Activated T-cell treated with anti-CD3 and anti-CD28 coated beads, Interleukin-2, amount 50 U/mL, for 1 hour (primary cell): ENCODE results near the gene JMJD7.

Experiments
- DNase-seq: peaks from one replicate; pipeline ENCODE4 v3.0.0-alpha.2; 2020

JMJD7 gene

DNA sequence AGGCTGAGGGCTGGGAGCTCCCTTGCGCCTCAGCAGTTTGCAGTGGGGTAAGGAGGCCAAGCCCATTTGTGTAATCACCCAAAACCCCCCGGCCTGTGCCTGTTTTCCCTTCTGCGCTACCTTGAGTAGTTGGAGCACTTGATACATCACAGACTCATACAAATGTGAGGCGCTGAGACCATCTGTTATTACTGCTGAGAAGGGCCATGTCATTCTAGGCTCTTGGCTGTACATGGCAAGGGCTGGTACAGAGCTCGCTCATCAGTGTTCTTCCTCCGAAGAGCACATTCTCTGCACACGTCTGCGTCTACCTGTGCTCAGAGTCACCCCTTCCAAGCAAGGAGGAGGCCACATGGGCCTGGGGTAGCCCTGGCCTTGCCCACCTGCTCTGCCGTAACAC, 20.1 kb downstream of the JMJD7 start:
- DNase-seq: no peak

GRCh38 chr15:41848631-41849030, 20.7 kb downstream of the JMJD7 start:
- DNase-seq: no peak

- no peak for DNase-seq
Observed at GRCh38 chr15:41849204-41849603, 21.3 kb downstream of the JMJD7 start.

GRCh38 chr15:41849861-41850260, 22.0 kb downstream of the JMJD7 start:
- DNase-seq: no peak

DNA sequence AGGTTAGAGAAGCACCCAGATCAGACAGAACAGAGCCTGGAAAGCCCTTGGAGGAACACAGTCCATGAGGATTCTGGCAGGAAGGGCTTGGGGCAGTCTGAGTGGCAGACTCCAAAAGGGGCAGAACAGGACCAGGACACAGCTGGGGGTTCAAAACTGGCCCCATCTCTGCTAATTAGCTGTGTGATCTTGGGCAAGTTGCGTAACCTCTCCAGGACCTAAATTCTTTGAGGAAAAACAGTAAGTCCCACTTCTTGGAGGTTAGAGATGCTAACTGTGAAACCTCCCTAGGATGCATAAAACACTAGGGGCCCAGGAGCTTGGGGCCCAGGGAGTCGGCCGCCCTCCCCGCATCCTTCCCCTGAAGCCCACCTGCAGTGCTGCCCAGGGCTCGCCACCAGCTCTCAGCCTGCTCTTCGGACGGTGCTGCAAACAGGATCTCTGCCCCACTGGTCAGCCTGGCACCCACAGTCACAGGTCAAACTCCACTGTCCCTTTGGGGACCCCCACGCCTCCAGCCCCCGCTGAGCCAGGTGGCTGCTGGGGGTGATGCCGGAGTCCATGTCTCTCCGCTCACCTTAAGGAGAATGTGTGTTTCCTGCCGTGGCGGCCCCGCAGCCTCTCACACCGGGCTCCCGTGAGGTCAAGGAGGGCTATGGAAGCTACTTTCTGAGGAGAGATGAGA, 22.7 kb downstream of the JMJD7 start:
- no peak for DNase-seq

DNA sequence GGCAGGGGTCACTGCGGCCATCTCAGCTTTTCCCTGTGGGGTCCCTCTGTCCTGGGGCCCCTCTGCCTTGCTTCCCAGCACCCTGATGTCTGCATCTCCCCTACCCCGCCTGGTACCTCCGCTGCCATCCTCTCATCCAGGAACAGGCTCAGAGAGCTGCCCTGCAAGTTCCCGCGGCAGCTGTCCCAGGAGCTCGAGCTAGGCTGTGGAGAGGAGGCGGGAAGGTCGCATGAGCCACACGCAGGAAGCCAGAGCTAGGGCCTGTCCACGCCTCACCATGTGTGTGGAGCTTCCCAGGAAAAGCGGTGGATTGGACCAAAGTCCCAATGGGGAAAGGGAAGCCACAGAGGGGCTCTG, 23.3 kb downstream of the JMJD7 start:
- no peak for DNase-seq

- DNase-seq: no peak
Observed at GRCh38 chr15:41851755-41852370, 24.0 kb downstream of the JMJD7 start.

DNA sequence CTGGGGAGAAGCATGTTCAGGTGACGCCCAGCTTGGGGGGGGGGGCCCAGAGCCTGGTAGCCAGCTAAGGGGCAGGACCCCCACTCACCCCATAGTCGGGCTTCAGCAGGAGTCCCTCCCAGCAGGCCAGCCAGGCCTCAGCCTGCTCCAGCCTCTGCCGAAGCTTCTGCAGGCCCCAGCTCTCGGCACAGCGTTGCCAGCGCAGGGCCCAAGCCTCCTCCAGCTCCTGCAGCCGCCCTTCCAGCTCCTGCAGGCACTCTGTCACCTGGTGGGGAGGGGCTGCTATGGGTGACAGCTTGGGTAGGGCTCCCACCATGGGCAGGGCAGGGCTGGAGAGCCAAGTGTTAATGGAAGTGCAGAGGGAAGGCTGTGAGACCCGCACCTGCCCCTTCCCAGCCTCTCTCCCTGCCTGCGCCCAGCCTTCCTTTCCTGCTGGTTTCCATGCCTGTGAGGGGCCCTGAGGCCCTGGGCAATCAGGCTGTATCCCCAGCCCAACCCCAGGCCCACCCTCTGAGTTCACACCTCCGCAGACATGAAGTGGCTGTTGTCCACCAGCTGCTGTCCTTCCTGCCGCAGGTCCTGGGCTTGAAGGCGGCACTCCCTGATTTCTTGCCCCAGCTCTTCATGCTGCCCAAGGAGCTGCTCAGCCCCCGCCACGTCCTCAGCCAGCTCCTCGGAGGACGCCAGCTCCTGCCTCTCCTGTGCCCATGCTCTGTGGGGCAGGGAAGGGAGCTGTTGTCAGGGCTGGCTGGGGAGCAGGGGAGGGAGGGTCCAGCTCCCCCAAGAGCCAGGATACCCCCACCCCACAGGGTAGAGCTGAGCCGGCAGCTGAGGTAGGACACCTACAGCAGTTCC, 25.1 kb downstream of the JMJD7 start:
- no peak for DNase-seq

- no peak for DNase-seq
Observed at GRCh38 chr15:41853831-41854230, 25.9 kb downstream of the JMJD7 start.

GRCh38 chr15:41854443-41854842, 26.6 kb downstream of the JMJD7 start:
- DNase-seq: no peak

DNA sequence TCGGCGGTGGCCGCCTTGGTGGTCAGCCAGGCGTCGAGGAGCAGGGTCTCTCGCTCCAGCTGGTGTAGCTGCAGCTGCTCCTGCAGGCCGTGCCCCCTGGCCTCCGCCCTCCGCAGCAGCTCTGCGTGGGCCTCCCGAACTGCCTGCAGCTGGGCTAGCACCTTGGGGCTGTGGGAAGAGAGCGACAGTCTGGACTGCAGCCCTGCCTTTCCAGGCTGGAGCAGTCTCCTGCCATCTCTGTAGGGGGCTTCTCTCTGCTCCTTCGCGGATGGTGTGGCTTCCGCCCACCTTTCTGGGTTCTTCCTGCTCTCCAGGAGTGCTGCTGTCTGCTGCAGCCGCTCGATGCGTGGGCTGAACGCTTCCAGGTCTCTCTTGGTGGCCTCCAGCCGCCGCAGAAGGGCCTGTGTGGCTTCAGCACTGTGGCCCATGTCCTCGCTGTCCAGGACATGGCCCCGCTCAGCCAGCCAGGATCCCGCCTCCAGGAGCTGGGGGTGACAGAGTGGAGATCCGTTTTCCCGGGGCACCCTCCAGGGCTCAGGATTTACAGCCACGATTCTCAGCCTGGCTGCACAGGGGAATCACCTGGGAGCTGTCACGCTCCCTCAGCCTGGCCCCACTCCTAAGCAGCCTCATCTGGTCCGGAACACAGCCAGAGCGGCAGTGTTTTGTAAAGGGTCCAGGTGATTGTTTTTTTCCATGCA, 27.5 kb downstream of the JMJD7 start:
- DNase-seq: no peak

- DNase-seq: no peak
Observed at GRCh38 chr15:41856262-41856661, 28.4 kb downstream of the JMJD7 start.

- no peak for DNase-seq
Observed at GRCh38 chr15:41856716-41857115, 28.8 kb downstream of the JMJD7 start.

DNA sequence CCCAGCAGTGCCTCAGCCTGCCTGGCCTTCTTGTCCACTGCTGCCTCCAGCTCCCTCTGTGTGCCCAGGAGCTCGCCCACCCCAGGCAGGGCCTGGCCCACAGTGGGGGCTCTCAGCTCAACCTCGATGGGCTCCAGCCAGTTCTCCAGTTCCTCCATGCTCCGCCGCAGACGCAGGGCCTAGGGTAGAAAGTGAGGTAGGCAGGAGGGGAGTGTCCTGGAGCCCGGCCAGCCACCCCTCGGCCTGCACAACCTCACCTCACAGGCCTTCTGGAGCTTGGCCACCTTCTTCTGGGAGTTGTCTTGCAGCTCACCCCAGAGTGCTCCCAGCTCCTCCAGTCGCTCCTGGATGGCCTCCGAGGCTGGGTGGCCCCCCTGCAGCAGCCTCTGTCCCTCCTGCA, 29.4 kb downstream of the JMJD7 start:
- DNase-seq: no peak

DNA sequence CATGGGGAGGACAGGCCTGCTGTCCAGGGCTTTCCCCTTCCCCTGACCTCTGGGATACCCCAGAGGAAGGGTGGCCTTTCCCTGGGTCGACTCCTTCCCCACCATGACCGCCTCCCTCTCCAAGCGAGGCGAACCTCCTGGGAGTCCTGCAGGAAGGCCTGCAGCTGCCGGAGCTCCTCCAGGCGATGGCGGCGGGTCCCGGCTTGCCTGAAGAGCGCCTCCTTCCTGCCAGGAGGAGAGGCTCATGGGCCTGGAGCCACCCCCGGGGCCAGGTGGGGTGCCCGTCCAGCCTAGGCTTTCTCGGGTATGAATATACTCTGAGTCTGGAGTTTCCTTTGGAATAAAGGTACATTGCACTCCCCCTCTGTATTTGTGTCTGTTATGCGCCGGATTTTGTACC, 30.9 kb downstream of the JMJD7 start:
- no peak for DNase-seq

GRCh38 chr15:41860049-41860828, 32.3 kb downstream of the JMJD7 start:
- DNase-seq: no peak

DNA sequence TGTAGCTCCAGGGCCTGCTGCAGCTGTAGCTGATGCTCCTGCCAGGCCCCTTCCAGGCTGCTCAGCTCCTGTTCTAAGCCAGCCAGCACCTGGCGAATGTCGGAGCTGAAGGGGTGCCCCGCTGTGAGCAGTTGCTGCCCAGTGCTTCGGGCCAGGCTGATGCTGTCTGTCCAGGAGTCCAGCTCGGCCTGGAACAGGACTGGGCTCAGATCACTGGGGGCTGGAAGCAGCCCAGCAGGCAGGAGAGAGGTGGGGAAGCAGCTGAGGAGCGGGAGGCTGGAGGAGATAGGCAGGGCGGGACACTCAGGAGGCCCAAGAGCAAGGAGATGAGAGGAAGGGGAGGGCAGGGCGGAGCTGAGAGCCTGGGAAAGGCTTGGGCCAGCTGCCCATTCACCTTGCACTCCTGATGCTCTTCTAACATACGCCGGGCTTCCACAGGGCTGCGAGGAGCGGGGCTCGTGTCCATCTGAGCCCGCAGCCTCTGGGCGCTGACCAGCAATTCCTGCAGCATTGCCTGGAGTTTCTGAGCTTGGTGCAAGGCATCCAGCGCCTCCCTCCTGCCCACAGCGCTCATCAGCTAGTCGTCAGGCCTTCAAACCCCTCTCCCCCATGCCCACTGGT, 34.0 kb downstream of the JMJD7 start:
- no peak for DNase-seq

- DNase-seq: no peak
Observed at GRCh38 chr15:41862515-41863116, 34.7 kb downstream of the JMJD7 start.

DNA sequence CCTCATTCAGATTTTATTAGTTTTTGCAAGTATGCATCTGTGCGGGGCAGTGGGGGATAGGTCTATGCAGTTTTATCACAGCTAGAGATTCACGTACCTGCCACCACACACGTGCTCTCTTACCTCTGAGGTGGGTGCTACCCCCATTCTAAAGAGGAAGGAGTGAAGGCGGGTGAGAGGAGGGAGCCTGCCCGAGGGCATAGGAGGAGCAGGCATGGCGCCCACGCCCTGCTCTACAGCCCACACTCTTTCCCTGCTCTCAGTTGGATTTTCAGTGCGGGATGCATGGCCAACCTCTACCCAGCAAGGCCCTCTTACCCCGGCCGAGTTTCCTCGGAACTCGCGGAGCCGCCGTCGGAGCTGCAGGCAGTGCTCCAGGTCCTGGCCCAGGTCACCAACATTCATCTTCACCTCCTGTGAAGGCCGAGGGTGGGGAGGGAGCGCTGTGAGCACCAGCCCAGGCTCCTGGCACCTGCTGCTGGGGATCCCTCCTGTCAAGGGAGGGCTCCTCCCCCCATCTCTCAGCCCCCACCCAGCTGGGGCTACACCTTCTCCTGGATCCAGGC, 37.7 kb downstream of the JMJD7 start:
- DNase-seq: no peak

DNA sequence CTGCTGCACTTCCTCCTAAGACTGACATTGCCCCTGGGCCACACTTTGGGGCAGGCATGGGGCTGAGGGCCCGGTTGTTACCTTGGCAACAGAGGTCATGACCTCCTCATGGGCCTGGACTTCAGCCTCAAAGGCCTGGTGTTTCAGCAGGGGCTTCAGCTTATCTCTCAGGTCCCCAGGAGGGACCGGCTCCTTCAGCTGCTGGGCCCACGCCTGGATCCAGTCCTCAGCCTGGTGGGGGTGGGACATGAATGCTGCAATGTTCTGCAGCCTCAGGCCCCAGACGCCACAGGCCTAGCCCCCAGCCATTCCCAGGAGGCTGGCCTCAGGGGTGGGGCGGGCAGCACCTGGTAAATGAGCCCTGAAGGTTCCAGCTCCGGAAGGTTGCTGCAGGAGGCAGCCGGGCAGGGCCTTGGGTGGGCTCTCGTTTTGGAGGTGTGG, 38.4 kb downstream of the JMJD7 start:
- no peak for DNase-seq

DNA sequence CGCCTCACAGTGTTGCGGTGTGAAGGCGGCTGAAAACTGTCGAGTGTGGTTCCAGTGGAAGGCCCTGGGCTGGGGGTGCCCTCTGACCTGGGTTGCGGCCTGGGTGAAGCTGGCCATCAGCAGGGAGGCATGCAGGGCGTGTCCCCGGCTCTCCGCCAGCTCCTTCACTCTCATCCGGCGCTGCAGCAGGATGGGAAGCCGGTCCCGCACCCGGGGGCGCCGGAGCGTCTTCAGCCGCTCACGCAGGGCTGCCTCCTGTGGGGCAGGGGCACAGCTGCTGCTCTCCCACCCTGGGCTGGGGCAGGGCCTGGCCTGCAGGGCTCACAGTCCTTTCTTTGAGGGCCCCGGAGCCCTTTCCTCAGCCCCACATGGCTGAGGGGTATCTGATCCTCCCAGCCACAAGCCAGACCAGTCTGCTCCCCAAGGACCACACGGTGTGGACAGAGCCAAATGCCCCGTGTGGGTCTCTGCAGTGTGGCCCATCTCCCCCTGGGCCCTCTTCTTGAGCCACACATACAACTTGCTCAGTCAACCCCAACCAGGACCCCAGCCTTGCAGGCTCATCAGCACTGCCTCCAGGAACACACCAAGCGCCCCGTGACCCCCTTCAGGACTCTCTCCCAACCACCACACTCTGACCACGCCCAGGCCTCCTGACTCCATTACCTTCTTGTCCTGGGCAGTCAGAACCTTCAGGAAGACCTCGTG, 39.1 kb downstream of the JMJD7 start:
- DNase-seq: no peak
